Activated CD8-positive, alpha-beta memory T cell treated with anti-CD3 and anti-CD28 coated beads, Interleukin-2, amount 10 ng/mL, durations not matched to agents 7 days and 5 days (primary cell): ENCODE results near the gene BLOC1S1. TPM values are rescaled to one million over a fixed set of nuclear protein-coding genes. Genes with fewer than 3 reads are reported as not detected.

Source experiments
- ATAC-seq: fragments of 150-1000 bp; cut with Tn5 transposase; one replicate; pipeline ENCODE4 v1.10.0; 2021; ENCODE audit warnings: moderate library complexity
- CTCF ChIA-PET: fragments of 350-600 bp; sonication (Branson Sonifier 250); formaldehyde crosslinking; loops from one replicate; lab custom pipeline; 2021; ENCODE audit warnings: antibody characterized with exemption; lab: Charles Lee
- DNase-seq: peaks from one replicate; pipeline ENCODE4 v3.0.0-alpha.2; 2020
- H3K27ac Mint-ChIP-seq: one replicate; pipeline ENCODE4 v1.8.0; 2021; ENCODE audit warnings: mild to moderate bottlenecking, mixed read lengths
- H3K27me3 Mint-ChIP-seq: one replicate; pipeline ENCODE4 v1.8.0; 2021; ENCODE audit warnings: mixed read lengths
- H3K36me3 Mint-ChIP-seq: one replicate; pipeline ENCODE4 v1.8.0; 2021; ENCODE audit warnings: mild to moderate bottlenecking, mixed read lengths
- H3K4me1 Mint-ChIP-seq: one replicate; pipeline ENCODE4 v1.8.0; 2021; ENCODE audit warnings: mixed read lengths
- H3K4me3 Mint-ChIP-seq: one replicate; pipeline ENCODE4 v1.8.0; 2021; ENCODE audit warnings: mild to moderate bottlenecking, moderate library complexity, mixed read lengths
- H3K9me3 Mint-ChIP-seq: one replicate; pipeline ENCODE4 v1.8.0; 2022; ENCODE audit warnings: low read depth, mixed read lengths
- total RNA-seq, 2 experiments: library from RNA; stranded (reverse); gene quantifications; one replicate each; pipeline ENCODE4 v1.2.3, GENCODE V29; 2021

The BLOC1S1 gene
- total RNA-seq, 2 experiments from 2014 or later, result 151 to 152 TPM

- CTCF ChIA-PET, result interaction anchor here (1.2 kb wide), 1 partner anchor 25 kb away, joined by 3 read pairs; no protein-coding TSS in a partner anchor
- Mint-ChIP-seq H3K4me1 (peaks cover 17% of the 10 kb centered on the region), H3K4me3 (no peak overlapping the region), H3K27ac (no peak overlapping the region), H3K36me3 (no peaks in the 10 kb centered on the region), H3K9me3 (no peaks in the 10 kb centered on the region), H3K27me3 (peaks cover 27% of the 10 kb centered on the region)
- no peak for ATAC-seq
- DNase-seq, result no peak
Observed at GRCh38 chr12:55685671-55686070, 30.2 kb upstream of the BLOC1S1 start.

DNA sequence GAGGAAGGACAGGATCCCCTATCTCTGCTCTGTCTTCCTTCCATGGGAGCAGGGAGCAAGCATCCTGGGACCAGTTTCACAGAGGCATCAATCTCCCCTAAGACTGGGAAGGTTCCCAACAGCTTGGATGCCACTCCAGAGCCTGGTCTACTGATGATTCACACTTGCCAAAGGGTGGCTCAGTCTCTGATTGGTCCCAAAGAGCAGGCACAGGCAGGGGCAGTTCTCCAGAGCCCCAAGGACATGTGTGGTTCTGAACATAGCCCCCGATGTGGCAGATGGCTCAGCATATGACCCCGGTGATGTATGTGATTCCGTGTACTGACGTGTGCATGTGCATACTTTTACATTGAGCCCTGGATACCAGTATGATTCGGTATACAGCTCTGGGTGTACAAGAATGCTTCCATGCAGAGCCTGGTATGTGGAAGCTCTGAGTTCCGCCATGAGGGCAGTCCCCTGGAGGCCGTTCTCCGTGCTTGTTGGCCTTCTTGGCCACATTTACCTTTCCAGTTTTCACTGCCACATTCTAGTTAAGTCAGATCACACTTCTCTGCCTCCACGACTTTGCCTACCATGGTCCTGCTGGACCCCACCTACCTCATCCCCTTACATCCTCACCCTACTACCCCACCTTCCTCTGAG lies 29.4 kb upstream of the BLOC1S1 start:
- DNase-seq, result no peak
- Mint-ChIP-seq H3K36me3 (no peaks in the 10 kb centered on the region), H3K4me3 (no peak overlapping the region), H3K27ac (no peak overlapping the region), H3K4me1 (peaks cover 11% of the 10 kb centered on the region), H3K27me3 (peaks cover 19% of the 10 kb centered on the region), H3K9me3 (no peaks in the 10 kb centered on the region)
- CTCF ChIA-PET, result interaction anchor here (1.2 kb wide), 1 partner anchor 24 kb away, joined by 3 read pairs; no protein-coding TSS in a partner anchor
- ATAC-seq, result no peak

DNA sequence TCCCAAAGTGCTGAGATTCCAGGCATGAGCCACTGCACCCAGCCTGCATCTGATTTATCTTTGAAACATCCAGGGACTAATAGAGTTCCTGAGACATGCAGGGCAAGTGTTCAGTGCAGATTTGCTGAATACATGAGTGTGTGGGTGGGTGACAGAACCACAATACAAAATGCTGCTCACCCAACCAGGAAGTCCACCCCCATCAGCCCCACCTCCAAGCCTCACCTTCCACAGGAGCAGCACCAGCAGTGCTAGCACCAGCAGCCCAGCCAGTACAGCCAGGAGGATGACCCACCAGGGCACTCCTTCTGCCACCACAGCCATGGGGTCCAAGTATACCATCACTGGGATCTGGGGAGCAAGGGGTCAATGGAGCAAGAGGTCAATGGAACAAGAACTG lies 28.1 kb upstream of the BLOC1S1 start:
- no peak overlapping the region for H3K4me3 Mint-ChIP-seq
- H3K36me3 Mint-ChIP-seq, result no peaks in the 10 kb centered on the region
- no peaks in the 10 kb centered on the region for H3K9me3 Mint-ChIP-seq
- H3K27ac Mint-ChIP-seq, result no peak overlapping the region
- H3K4me1 Mint-ChIP-seq, result peaks cover 8% of the 10 kb centered on the region
- DNase-seq (no peak), ATAC-seq (no peak)
- peaks cover 10% of the 10 kb centered on the region for H3K27me3 Mint-ChIP-seq
- CTCF ChIA-PET, result no interaction called here

GRCh38 chr12:55688716-55689655 lies 26.9 kb upstream of the BLOC1S1 start:
- no peak for ATAC-seq
- CTCF ChIA-PET, result interaction anchor here (1.0 kb wide), 1 partner anchor 36 kb away, joined by 3 read pairs; no protein-coding TSS in a partner anchor

GRCh38 chr12:55692631-55693322 lies 23.1 kb upstream of the BLOC1S1 start:
- DNase-seq, result no peak
- no peaks in the 10 kb centered on the region for H3K36me3 Mint-ChIP-seq
- H3K4me3 Mint-ChIP-seq, result no peak overlapping the region
- CTCF ChIA-PET, result interaction anchor here (1.7 kb wide), 1 partner anchor 36 kb away, joined by 5 read pairs; no protein-coding TSS in a partner anchor
- no peaks in the 10 kb centered on the region for H3K27me3 Mint-ChIP-seq
- H3K4me1 Mint-ChIP-seq, result peaks cover 2% of the 10 kb centered on the region
- peak; percentile 33 for ATAC-seq
- H3K9me3 Mint-ChIP-seq, result no peaks in the 10 kb centered on the region
- no peak overlapping the region for H3K27ac Mint-ChIP-seq

More at GRCh38 chr12:55688716-55689655, 26.9 kb upstream of the BLOC1S1 start:
- no peaks in the 10 kb centered on the region for H3K9me3 Mint-ChIP-seq
- no peaks in the 10 kb centered on the region for H3K36me3 Mint-ChIP-seq
- peaks cover 4% of the 10 kb centered on the region for H3K27me3 Mint-ChIP-seq
- no peak overlapping the region for H3K4me3 Mint-ChIP-seq
- peaks cover 8% of the 10 kb centered on the region for H3K4me1 Mint-ChIP-seq
- DNase-seq, result no peak
- no peak overlapping the region for H3K27ac Mint-ChIP-seq

GRCh38 chr12:55693323-55694187 lies 22.3 kb upstream of the BLOC1S1 start:
- CTCF ChIA-PET, result interaction anchor here (1.7 kb wide), 1 partner anchor 37 kb away, joined by 5 read pairs; no protein-coding TSS in a partner anchor
- Mint-ChIP-seq H3K36me3 (no peaks in the 10 kb centered on the region), H3K4me3 (no peak overlapping the region), H3K9me3 (no peaks in the 10 kb centered on the region), H3K27ac (no peak overlapping the region), H3K27me3 (no peaks in the 10 kb centered on the region), H3K4me1 (no peaks in the 10 kb centered on the region)
- DNase-seq, result no peak
- no peak for ATAC-seq

- no peaks in the 10 kb centered on the region for H3K36me3 Mint-ChIP-seq
- no peaks in the 10 kb centered on the region for H3K27me3 Mint-ChIP-seq
- no peaks in the 10 kb centered on the region for H3K9me3 Mint-ChIP-seq
- no peak overlapping the region for H3K27ac Mint-ChIP-seq
- no peak overlapping the region for H3K4me3 Mint-ChIP-seq
- H3K4me1 Mint-ChIP-seq, result no peaks in the 10 kb centered on the region
- no peak for ATAC-seq
- DNase-seq, result no peak
- CTCF ChIA-PET, result interaction anchor here (1.7 kb wide), 1 partner anchor 38 kb away, joined by 5 read pairs; no protein-coding TSS in a partner anchor
Observed at GRCh38 chr12:55694188-55694515, 21.7 kb upstream of the BLOC1S1 start.

DNA sequence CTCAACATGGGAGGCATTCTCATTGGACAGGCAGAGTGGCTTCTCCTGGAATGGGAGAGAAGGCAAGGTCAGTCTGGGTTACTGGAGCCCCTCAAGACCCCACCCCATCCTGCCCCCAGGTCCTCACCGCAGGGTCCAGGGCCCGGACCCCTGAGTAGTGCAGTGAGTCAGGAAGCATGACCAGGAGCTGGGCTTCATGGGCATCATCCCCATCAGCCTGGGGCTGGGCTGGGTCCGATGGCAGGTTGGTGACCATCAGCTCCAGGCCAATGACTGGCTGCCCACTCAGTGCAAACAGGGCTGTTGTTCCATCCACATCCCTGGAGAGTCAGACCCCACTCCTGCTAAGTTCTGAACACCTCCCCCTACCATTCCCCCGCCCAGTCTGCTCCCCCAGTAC lies 21.2 kb upstream of the BLOC1S1 start:
- Mint-ChIP-seq H3K36me3 (no peaks in the 10 kb centered on the region), H3K9me3 (no peaks in the 10 kb centered on the region), H3K4me3 (no peak overlapping the region), H3K27ac (no peak overlapping the region), H3K4me1 (no peaks in the 10 kb centered on the region), H3K27me3 (no peaks in the 10 kb centered on the region)
- CTCF ChIA-PET, result interaction anchor here (1.7 kb wide), 1 partner anchor 38 kb away, joined by 5 read pairs; no protein-coding TSS in a partner anchor
- ATAC-seq (no peak), DNase-seq (no peak)

- no peaks in the 10 kb centered on the region for H3K9me3 Mint-ChIP-seq
- H3K4me1 Mint-ChIP-seq, result no peaks in the 10 kb centered on the region
- no peak overlapping the region for H3K4me3 Mint-ChIP-seq
- ATAC-seq (no peak), DNase-seq (no peak)
- CTCF ChIA-PET, result interaction anchor here (1.1 kb wide), 1 partner anchor 39 kb away, joined by 4 read pairs; no protein-coding TSS in a partner anchor
- H3K36me3 Mint-ChIP-seq, result no peaks in the 10 kb centered on the region
- H3K27ac Mint-ChIP-seq, result no peak overlapping the region
- no peaks in the 10 kb centered on the region for H3K27me3 Mint-ChIP-seq
Observed at GRCh38 chr12:55695349-55695748, 20.5 kb upstream of the BLOC1S1 start.

DNA sequence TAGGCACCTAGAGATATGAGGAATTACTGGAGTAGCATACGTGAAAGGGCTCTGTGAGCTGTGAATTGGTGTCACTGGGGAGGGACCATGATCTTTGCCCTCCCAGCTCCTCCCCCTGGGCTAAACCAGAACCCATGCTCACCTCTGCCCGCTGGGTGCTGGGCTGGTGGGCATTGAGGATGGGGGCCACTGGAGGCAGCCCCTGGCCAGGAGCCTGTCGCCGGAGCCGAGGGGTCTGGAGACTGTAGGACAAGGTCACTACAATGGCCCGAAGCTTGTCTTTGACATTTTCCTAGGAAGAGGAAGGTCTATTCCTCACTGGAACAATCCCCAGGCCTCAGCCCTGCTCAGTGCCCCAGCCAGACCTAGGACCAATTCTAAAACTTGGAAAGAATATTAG lies 19.7 kb upstream of the BLOC1S1 start:
- CTCF ChIA-PET, result interaction anchor here (1.1 to 1.5 kb wide), 2 partner anchors 10 to 40 kb away, joined by 4 to 6 read pairs; no protein-coding TSS in a partner anchor
- H3K9me3 Mint-ChIP-seq, result no peaks in the 10 kb centered on the region
- no peaks in the 10 kb centered on the region for H3K36me3 Mint-ChIP-seq
- no peak overlapping the region for H3K27ac Mint-ChIP-seq
- no peaks in the 10 kb centered on the region for H3K27me3 Mint-ChIP-seq
- no peak overlapping the region for H3K4me3 Mint-ChIP-seq
- ATAC-seq, result no peak
- DNase-seq, result no peak
- H3K4me1 Mint-ChIP-seq, result no peaks in the 10 kb centered on the region

- Mint-ChIP-seq H3K27ac (no peak overlapping the region), H3K4me3 (no peak overlapping the region), H3K27me3 (no peaks in the 10 kb centered on the region), H3K4me1 (no peaks in the 10 kb centered on the region), H3K36me3 (no peaks in the 10 kb centered on the region), H3K9me3 (no peaks in the 10 kb centered on the region)
- ATAC-seq (no peak), DNase-seq (no peak)
- CTCF ChIA-PET, result interaction anchor here (1.3 to 1.5 kb wide), 2 partner anchors 9 to 51 kb away, joined by 4 to 6 read pairs; no protein-coding TSS in a partner anchor
Observed at GRCh38 chr12:55696796-55697462, 18.9 kb upstream of the BLOC1S1 start.

DNA sequence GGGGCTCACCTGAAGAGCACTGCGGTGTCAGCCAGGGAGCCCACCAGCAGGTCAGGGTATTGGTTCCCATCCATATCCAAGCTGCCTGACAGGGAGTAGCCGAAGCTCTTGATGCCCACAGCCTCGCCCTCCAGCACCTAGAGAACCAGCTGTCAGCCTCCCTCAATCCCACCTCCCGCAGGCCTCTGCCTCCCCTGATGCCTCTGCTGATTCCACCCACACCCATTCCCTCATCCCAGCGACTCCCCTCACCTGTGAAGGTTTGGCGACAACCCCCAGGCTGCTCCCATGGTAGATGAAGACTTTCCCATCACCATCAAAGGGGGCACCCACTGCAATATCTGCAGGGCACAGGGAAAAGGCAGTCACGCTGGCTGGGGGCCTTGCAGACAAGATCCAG lies 18.2 kb upstream of the BLOC1S1 start:
- H3K36me3 Mint-ChIP-seq, result no peaks in the 10 kb centered on the region
- ATAC-seq, result no peak
- no peak overlapping the region for H3K27ac Mint-ChIP-seq
- H3K27me3 Mint-ChIP-seq, result no peaks in the 10 kb centered on the region
- no peaks in the 10 kb centered on the region for H3K4me1 Mint-ChIP-seq
- no peak for DNase-seq
- no peak overlapping the region for H3K4me3 Mint-ChIP-seq
- no peaks in the 10 kb centered on the region for H3K9me3 Mint-ChIP-seq
- CTCF ChIA-PET, result interaction anchor here (1.3 to 1.5 kb wide), 2 partner anchors 8 to 52 kb away, joined by 4 to 6 read pairs; no protein-coding TSS in a partner anchor
